ENCODE results near the gene NUP210L. TPM values are rescaled to one million over a fixed set of nuclear protein-coding genes. Genes with fewer than 3 reads are reported as not detected.

NUP210L gene
- total and polyA plus RNA-seq, 12 donors: 0.01 to 0.45 (median 0.11) TPM; not detected in 6

DNA sequence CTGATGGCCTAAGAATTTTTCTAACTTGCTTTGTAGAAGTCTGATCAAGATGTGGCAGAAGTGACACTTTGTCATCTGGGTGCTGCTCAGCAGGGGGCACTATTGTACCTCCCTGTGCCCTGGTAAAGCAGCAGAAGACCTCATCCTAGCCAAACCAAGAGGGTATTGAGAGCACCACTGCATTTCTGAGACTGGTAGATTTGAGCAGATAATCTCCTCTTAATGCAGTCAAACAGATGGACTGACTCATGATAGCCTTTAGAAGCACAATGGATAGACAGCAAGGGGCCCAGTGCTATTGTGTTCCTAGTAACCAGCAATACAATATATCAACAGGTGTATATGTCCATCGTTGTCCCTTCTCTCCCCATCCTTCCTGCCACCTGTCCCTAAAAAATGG is 31.3 kb upstream of the NUP210L start:
- DNase-seq: no peak
- no peaks in the 10 kb centered on the region for H3K27me3 ChIP-seq
- no peak overlapping the region for H3K27ac ChIP-seq
- intact Hi-C loops (cut with DNase I): loop anchor here in 2 of 10 donors (10.0 kb wide), 2 partner anchors 149 to 191 kb away; partner anchors contain the start of gene RPS27 (in 1 of the 2)
- H3K4me1 ChIP-seq: peaks cover 5 to 24% (median 15%) of the 10 kb centered on the region in 9 donors
- ATAC-seq: no peak
- WGBS, 2 donors: 56 to 58% methylated on average over 1 of the region's 1 CpG
- TF ChIP-seq, protein P1, sequence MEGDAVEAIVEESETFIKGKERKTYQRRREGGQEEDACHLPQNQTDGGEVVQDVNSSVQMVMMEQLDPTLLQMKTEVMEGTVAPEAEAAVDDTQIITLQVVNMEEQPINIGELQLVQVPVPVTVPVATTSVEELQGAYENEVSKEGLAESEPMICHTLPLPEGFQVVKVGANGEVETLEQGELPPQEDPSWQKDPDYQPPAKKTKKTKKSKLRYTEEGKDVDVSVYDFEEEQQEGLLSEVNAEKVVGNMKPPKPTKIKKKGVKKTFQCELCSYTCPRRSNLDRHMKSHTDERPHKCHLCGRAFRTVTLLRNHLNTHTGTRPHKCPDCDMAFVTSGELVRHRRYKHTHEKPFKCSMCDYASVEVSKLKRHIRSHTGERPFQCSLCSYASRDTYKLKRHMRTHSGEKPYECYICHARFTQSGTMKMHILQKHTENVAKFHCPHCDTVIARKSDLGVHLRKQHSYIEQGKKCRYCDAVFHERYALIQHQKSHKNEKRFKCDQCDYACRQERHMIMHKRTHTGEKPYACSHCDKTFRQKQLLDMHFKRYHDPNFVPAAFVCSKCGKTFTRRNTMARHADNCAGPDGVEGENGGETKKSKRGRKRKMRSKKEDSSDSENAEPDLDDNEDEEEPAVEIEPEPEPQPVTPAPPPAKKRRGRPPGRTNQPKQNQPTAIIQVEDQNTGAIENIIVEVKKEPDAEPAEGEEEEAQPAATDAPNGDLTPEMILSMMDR (IDR thresholded peaks at IDR 0.05): peak in 7 of 9 donors; percentile 28 to 67 (median 44)
- no peaks in the 10 kb centered on the region for H3K9me3 ChIP-seq
- no peak overlapping the region for H3K4me3 ChIP-seq
- no peaks in the 10 kb centered on the region for H3K36me3 ChIP-seq

DNA sequence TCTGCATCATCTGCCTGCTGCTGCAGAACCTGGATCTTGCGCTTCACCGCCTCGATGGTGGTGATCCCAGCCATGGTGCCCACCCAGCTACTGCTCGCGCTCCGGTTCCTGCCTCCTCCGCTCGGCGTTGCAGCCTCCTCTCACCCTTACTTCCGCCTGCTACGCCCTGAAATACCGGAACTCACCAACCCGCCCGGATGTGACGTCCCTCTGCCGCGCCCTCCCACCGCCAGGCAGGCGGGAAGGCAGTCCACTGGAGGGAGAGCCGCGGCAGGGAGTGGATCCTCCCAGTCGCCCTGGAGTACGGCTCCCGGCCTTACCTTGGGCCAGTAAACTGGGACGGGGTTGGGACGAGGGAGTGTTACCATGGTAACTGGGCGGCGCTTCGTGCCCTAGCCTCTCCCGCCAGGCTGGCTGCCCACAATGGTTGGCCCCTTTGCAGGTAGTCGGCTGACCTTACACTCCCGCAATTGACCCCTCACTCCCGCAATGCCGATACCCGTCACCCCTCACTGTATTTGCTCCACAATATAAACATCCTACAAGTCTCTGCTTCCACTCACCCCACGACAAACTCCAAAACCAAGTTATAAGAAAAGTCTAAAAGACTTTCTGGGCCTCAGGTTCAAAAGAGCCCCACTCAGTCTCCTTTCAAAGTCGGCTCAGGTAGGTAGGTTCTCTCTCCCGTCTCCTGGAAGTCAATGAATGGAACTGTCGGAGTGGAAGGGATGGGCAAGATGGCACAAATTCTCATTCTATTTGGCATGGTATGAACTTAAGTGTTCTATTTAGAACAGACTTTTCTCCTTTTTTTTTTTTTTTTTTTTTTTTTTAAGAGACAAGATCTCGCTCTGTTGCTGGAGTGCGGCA is 28.4 kb upstream of the NUP210L start:
- no peaks in the 10 kb centered on the region for H3K9me3 ChIP-seq
- TF ChIP-seq, protein P1 (IDR thresholded peaks at IDR 0.05): peak in 4 of 9 donors; percentile 22 to 40 (median 34)
- intact Hi-C loops (cut with DNase I): loop anchor here in 5 of 10 donors (1.0 to 10.0 kb wide), 6 partner anchors 36 to 188 kb away; partner anchors contain the start of genes UBAP2L (in 2 of the 5), HAX1 (in 1 of the 5) and RPS27 (in 1 of the 5)
- H3K27ac ChIP-seq: peak overlapping the region; percentile 26 to 95 (median 89)
- H3K36me3 ChIP-seq: peaks cover 0 to 22% (median 4%) of the 10 kb centered on the region in 9 donors
- H3K27me3 ChIP-seq: no peaks in the 10 kb centered on the region
- H3K4me3 ChIP-seq: peak overlapping the region; percentile 66 to 95 (median 80)
- ATAC-seq (peak; percentile 96 to 98 (median 98)), DNase-seq (peak; percentile 95 to 96)
- WGBS, 2 donors: 7% methylated on average over 38 to 40 of the region's 41 CpGs
- H3K4me1 ChIP-seq: peaks cover 10 to 47% (median 44%) of the 10 kb centered on the region in 9 donors

DNA sequence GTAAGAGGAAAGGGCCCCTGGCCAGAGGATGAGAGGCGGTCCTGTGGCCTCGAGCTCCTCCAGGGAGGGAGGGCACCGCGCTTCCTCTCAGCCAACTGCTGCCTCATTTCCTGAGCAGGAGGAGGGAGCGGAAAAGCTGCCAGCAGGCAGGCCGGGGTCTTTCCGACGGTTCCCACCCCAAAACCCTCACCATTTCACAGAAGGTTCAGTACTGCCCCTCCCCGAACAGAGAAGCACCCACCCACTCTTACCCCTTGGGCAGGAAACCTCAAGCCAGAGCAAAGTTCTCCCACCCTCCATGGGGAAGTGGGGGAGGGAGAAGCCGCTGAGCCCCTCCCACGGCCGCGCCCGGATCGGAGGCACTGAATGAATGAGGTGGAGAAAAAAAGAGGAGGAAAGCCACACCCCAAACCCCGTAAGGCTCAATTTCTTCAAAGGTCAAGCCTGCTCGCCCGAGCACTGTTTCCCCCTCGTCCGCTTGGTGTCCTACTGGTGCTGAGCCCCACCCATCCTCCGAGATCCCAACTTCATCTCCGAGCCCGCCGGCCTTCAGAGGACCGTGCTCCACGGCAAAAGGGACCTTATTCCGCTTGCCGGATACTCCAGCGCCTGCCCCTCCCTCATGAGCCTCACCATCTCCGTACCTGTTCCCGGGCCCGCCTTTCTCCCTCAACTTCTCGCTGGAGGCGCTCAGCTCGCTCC is 27.6 kb upstream of the NUP210L start:
- peak overlapping the region; percentile 26 to 95 (median 89) for H3K27ac ChIP-seq
- H3K4me1 ChIP-seq: peaks cover 12 to 55% (median 51%) of the 10 kb centered on the region in 9 donors
- 0 to 1% methylated on average over 35 of the region's 35 CpGs for WGBS, 2 donors
- no peaks in the 10 kb centered on the region for H3K27me3 ChIP-seq
- ATAC-seq: peak; percentile 61 to 83 (median 73)
- peak overlapping the region; percentile 66 to 95 (median 80) for H3K4me3 ChIP-seq
- intact Hi-C loops (cut with DNase I): loop anchor here in 5 of 10 donors (1.0 to 10.0 kb wide), 6 partner anchors 36 to 188 kb away; partner anchors contain the start of genes UBAP2L (in 2 of the 5), HAX1 (in 1 of the 5) and RPS27 (in 1 of the 5)
- TF ChIP-seq, protein P1 (IDR thresholded peaks at IDR 0.05): no peak
- H3K36me3 ChIP-seq: peaks cover 0 to 22% (median 4%) of the 10 kb centered on the region in 9 donors
- DNase-seq: peak; percentile 67 to 74
- H3K9me3 ChIP-seq: no peaks in the 10 kb centered on the region

DNA sequence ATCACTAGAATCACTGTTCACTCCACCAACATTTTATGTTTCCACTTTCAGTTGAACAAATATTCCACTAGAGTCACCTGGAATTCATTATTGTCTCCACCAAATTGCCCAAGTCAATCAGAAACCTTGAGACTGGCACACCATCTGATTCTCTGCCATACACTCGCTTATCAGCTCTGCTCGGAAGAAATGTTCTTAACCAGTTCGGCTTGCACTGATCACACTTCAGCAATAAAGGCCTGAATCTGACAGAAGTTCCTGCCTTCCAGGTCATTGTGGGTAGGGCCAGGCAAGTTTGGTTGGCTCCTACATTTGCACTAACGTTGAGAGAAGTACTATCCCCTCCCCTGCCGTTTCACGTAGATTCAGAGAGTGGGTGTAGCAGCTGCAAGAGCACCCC is 27.1 kb upstream of the NUP210L start:
- H3K27ac ChIP-seq: peak overlapping the region in 9 of 10 donors; percentile 85 to 95 (median 90)
- peaks cover 15 to 61% (median 57%) of the 10 kb centered on the region in 9 donors for H3K4me1 ChIP-seq
- peak overlapping the region; percentile 66 to 95 (median 80) for H3K4me3 ChIP-seq
- peaks cover 0 to 22% (median 4%) of the 10 kb centered on the region in 9 donors for H3K36me3 ChIP-seq
- no peak for ATAC-seq
- no peak for DNase-seq
- no peaks in the 10 kb centered on the region for H3K9me3 ChIP-seq
- TF ChIP-seq, protein P1 (IDR thresholded peaks at IDR 0.05): no peak
- 0 to 1% methylated on average over 6 of the region's 6 CpGs for WGBS, 2 donors
- intact Hi-C loops (cut with DNase I): loop anchor here in 5 of 10 donors (2.0 to 10.0 kb wide), 5 partner anchors 37 to 187 kb away; partner anchors contain the start of genes UBAP2L (in 2 of the 5) and RPS27 (in 1 of the 5)
- H3K27me3 ChIP-seq: no peaks in the 10 kb centered on the region

Measured in heart right ventricle (tissue), 16 donors.